H1 (cell line): ENCODE measurements around the gene AHI1. TPM values are rescaled to one million over a fixed set of nuclear protein-coding genes. Genes with fewer than 3 reads are reported as not detected.

Experiments
- CTCF ChIA-PET: fragments of 300-600 bp; sonication (Branson Sonifier 250); formaldehyde crosslinking; loops from one replicate; lab custom pipeline; 2021; ENCODE audit not compliant: partially characterized antibody; lab: Charles Lee
- POLR2A ChIA-PET: fragments of 300-600 bp; sonication (Branson Sonifier 250); formaldehyde crosslinking; loops from one replicate; lab custom pipeline; 2021; ENCODE audit warnings: inconsistent platforms; ENCODE audit not compliant: partially characterized antibody; lab: Charles Lee
- DNase-seq, 2 experiments: peaks; one replicate each; pipeline versions ENCODE4 v3.0.0 to v3.0.0-alpha.2; 2010 to 2022; ENCODE audit warnings: low spot score in 2 of 2, low read depth in 1 of 2, mixed read lengths in 1 of 2
- FAIRE-seq: peaks from 2 replicates; lab custom pipeline; 2011; peaks lifted over from hg19 to GRCh38; lab: Jason Lieb, UNC
- H2AFZ ChIP-seq: 2 replicates; pipeline ENCODE4 v1.8.1; 2012; ENCODE audit warnings: low read length, inconsistent platforms
- H2AK5ac ChIP-seq: 2 replicates; pipeline ENCODE4 v1.6.1; 2013; ENCODE audit warnings: low read depth, low read length
- H2BK120ac ChIP-seq: replicated peaks from 2 replicates; pipeline ENCODE3; 2013; ENCODE audit warnings: low read depth, low read length, inconsistent platforms
- H2BK12ac ChIP-seq: 2 replicates; pipeline ENCODE4 v1.6.1; 2013; ENCODE audit warnings: low read depth, low read length
- H2BK15ac ChIP-seq: 2 replicates; pipeline ENCODE4 v1.6.1; 2013; ENCODE audit warnings: low read length
- H2BK20ac ChIP-seq: 2 replicates; pipeline ENCODE4 v1.6.1; 2013; ENCODE audit warnings: low read length
- H2BK5ac ChIP-seq: 2 replicates; pipeline ENCODE4 v1.6.1; 2013; ENCODE audit warnings: low read depth, low read length
- H3K14ac ChIP-seq: 2 replicates; pipeline ENCODE4 v1.6.1; 2013; ENCODE audit warnings: inconsistent platforms; ENCODE audit not compliant: insufficient read length
- H3K18ac ChIP-seq: 2 replicates; pipeline ENCODE4 v1.6.1; 2013; ENCODE audit warnings: low read length; ENCODE audit errors: extremely low read depth
- H3K23ac ChIP-seq: 2 replicates; pipeline ENCODE4 v1.6.1; 2013; ENCODE audit warnings: inconsistent platforms; ENCODE audit not compliant: insufficient read length
- H3K23me2 ChIP-seq: 2 replicates; pipeline ENCODE4 v1.6.1; 2013; ENCODE audit warnings: low read depth, low read length
- H3K27ac ChIP-seq: 2 replicates; pipeline ENCODE4 v1.6.1; 2011; ENCODE audit warnings: low read depth, low read length, inconsistent platforms
- H3K27me3 ChIP-seq, 4 experiments: replicated peaks in 1 of 4; 1 replicate in 1 of 4; 2 replicates in 3 of 4; pipeline versions ENCODE4 v1.6.1 to v1.8.1; 2011 to 2013; ENCODE audit warnings: low read length in 3 of 4, mild to moderate bottlenecking in 3 of 4, inconsistent platforms in 2 of 4, mixed read lengths in 2 of 4, moderate library complexity in 1 of 4; ENCODE audit not compliant: control insufficient read depth in 3 of 4, insufficient read depth in 3 of 4; ENCODE audit errors: extremely low read depth in 1 of 4
- H3K36me3 ChIP-seq, 4 experiments: 2 replicates each; pipeline versions ENCODE4 v1.6.1 to v1.8.1; 2011 to 2013; ENCODE audit warnings: mild to moderate bottlenecking in 4 of 4, low read length in 3 of 4, moderate library complexity in 2 of 4, control low read depth in 1 of 4, inconsistent platforms in 1 of 4; ENCODE audit not compliant: insufficient read depth in 4 of 4, control insufficient read depth in 2 of 4
- H3K4ac ChIP-seq: replicated peaks from 2 replicates; pipeline ENCODE3; 2013; ENCODE audit warnings: low read length, low read depth, mixed read lengths, inconsistent platforms; ENCODE audit not compliant: insufficient read length
- H3K4me1 ChIP-seq, 4 experiments: replicated peaks in 1 of 4; 1 replicate in 1 of 4; 2 replicates in 3 of 4; pipeline versions ENCODE4 v1.6.1 to v1.8.1; 2011 to 2013; ENCODE audit warnings: low read length in 3 of 4, inconsistent platforms in 2 of 4, mixed read lengths in 1 of 4; ENCODE audit not compliant: insufficient read depth in 4 of 4, control insufficient read depth in 3 of 4
- H3K4me2 ChIP-seq, 2 experiments: 2 replicates each; pipeline versions ENCODE4 v1.6.1 to v1.8.1; 2011 to 2013; ENCODE audit warnings: low read depth in 2 of 2, low read length in 2 of 2, control low read depth in 1 of 2, inconsistent platforms in 1 of 2, mild to moderate bottlenecking in 1 of 2; ENCODE audit not compliant: insufficient read depth in 1 of 2
- H3K4me3 ChIP-seq, 4 experiments: fragments of 200-600, 300-600 bp in 1 of 4; sonication (generic), shearing (Covaris generic), sonication (Bioruptor Twin) in 1 of 4; 2 replicates each; pipeline versions ENCODE4 v1.5.1 to v1.8.1; 2011 to 2016; ENCODE audit warnings: low read length in 4 of 4, low read depth in 3 of 4, control low read depth in 2 of 4, inconsistent platforms in 2 of 4, mild to moderate bottlenecking in 2 of 4, mixed read lengths in 1 of 4, moderate library complexity in 1 of 4; ENCODE audit not compliant: insufficient read depth in 2 of 4; ENCODE audit errors: extremely low read depth in 1 of 4
- H3K56ac ChIP-seq: replicated peaks from 2 replicates; pipeline ENCODE3; 2013; ENCODE audit warnings: low read depth, mild to moderate bottlenecking, mixed read lengths, low read length, inconsistent platforms; ENCODE audit not compliant: insufficient read length
- H3K79me1 ChIP-seq: 2 replicates; pipeline ENCODE4 v1.6.1; 2013; ENCODE audit warnings: low read depth, low read length, control low read depth
- H3K79me2 ChIP-seq, 2 experiments: 2 replicates each; pipeline versions ENCODE4 v1.6.1 to v1.8.1; 2012 to 2013; ENCODE audit warnings: low read length in 2 of 2, mild to moderate bottlenecking in 2 of 2, inconsistent platforms in 1 of 2; ENCODE audit not compliant: insufficient read depth in 2 of 2, control insufficient read depth in 1 of 2
- H3K9ac ChIP-seq, 4 experiments: replicated peaks in 1 of 4; 1 replicate in 1 of 4; 2 replicates in 3 of 4; pipeline versions ENCODE4 v1.6.1 to v1.8.1; 2011 to 2013; ENCODE audit warnings: low read depth in 3 of 4, low read length in 3 of 4, control low read depth in 2 of 4, mild to moderate bottlenecking in 2 of 4, moderate library complexity in 2 of 4, inconsistent platforms in 1 of 4; ENCODE audit errors: extremely low read depth in 1 of 4
- H3K9me3 ChIP-seq, 2 experiments: 2 replicates each; pipeline versions ENCODE4 v1.6.1 to v1.8.1; 2012 to 2013; ENCODE audit warnings: mild to moderate bottlenecking in 2 of 2, moderate library complexity in 2 of 2, control low read depth in 1 of 2, inconsistent platforms in 1 of 2, low read depth in 1 of 2, low read length in 1 of 2, mixed read lengths in 1 of 2; ENCODE audit not compliant: insufficient read depth in 2 of 2
- H4K20me1 ChIP-seq, 2 experiments: replicated peaks in 1 of 2; 2 replicates each; pipeline versions ENCODE3 to v1.8.1; 2011 to 2013; ENCODE audit warnings: inconsistent platforms in 2 of 2, low read length in 2 of 2, mild to moderate bottlenecking in 1 of 2; ENCODE audit not compliant: insufficient read depth in 2 of 2, control insufficient read depth in 1 of 2
- H4K5ac ChIP-seq: 2 replicates; pipeline ENCODE4 v1.6.1; 2013; ENCODE audit warnings: low read length, low read depth, mixed read lengths, inconsistent platforms; ENCODE audit not compliant: insufficient read length
- H4K8ac ChIP-seq: 2 replicates; pipeline ENCODE4 v1.8.0; 2013; ENCODE audit warnings: mild to moderate bottlenecking, moderate library complexity, low read length, inconsistent platforms; ENCODE audit not compliant: insufficient read depth; ENCODE audit errors: extremely low read depth
- H4K91ac ChIP-seq: replicated peaks from 2 replicates; pipeline ENCODE3; 2013; ENCODE audit warnings: low read length, mixed read lengths, inconsistent platforms; ENCODE audit not compliant: insufficient read length
- MAFK ChIP-seq: IDR thresholded peaks from 2 replicates; pipeline ENCODE4 v1.6.1; 2012; ENCODE audit warnings: low read depth, mild to moderate bottlenecking, improper control_type of control experiment, low read length
- TCF12 ChIP-seq: IDR thresholded peaks from 2 replicates; pipeline ENCODE4 v1.6.1; 2011; ENCODE audit warnings: low read depth, mild to moderate bottlenecking, low read length
- WGBS, 2 experiments: shearing (Covaris generic) in 1 of 2; methylation state at CpG; one replicate each; pipeline versions ENCODE4 v1.1.6 to v1.1.7; 2013 to 2015; ENCODE audit warnings: low lambda C conversion rate in 2 of 2, mixed read lengths in 2 of 2, inconsistent platforms in 1 of 2, low coverage in 1 of 2, missing lambda C conversion rate in 1 of 2; ENCODE audit not compliant: insufficient replicate concordance in 2 of 2, insufficient coverage in 1 of 2, insufficient read length in 1 of 2; ENCODE audit errors: extremely low coverage in 1 of 2, missing lambda C conversion rate in 1 of 2; 5-methylcytosine and 5-hydroxymethylcytosine counted together
- polyA plus RNA-seq, 7 experiments: library from polyadenylated mRNA; depleted of rRNA in 3 of 7; stranded (reverse) in 5 of 7; unstranded in 2 of 7; fragments of >200 nt in 5 of 7; fragments of 200-250 nt in 2 of 7; gene quantifications; 1 replicate in 5 of 7; 2 replicates in 1 of 7; 4 replicates in 1 of 7; pipeline versions ENCODE4 v1.2.1 to v1.2.3, GENCODE V29; 2011 to 2013; ENCODE audit warnings: missing spikeins in 2 of 7, mixed read lengths in 2 of 7
- total RNA-seq: library from RNA; stranded (reverse); fragmentation: NEBNext Ultra II Directional; extraction: Animal tissue kit (Norgen Biotek cat#: 25700); gene quantifications from 2 replicates; pipeline ENCODE4 v1.2.1, GENCODE V29; 2021

Gene AHI1
- total and polyA plus RNA-seq, 2 of the 8 experiments (the other 6 are each of a cell fraction or from before 2014, with no cell fraction given) = 4.2 to 19.6 TPM

- Histone ChIP-seq H3K18ac (no peak overlapping the region), H3K4ac (no peak overlapping the region), H4K5ac (no peak overlapping the region), H3K23ac (no peak overlapping the region), H2BK5ac (no peak overlapping the region), H3K4me2 (no peak overlapping the region), H3K4me3 (no peak overlapping the region), H3K27me3 (no peaks in the 10 kb centered on the region), H3K9ac (no peak overlapping the region), H3K27ac (no peak overlapping the region), H3K56ac (no peak overlapping the region), H2AFZ (no peak overlapping the region), H3K14ac (no peak overlapping the region), H3K23me2 (no peaks in the 10 kb centered on the region), H4K91ac (no peak overlapping the region), H3K79me1 (no peaks in the 10 kb centered on the region), H3K9me3 (no peaks in the 10 kb centered on the region), H4K8ac (no peak overlapping the region), H2BK120ac (no peak overlapping the region), H2BK20ac (no peak overlapping the region), H2BK12ac (no peak overlapping the region), H2BK15ac (no peak overlapping the region), H4K20me1 (no peaks in the 10 kb centered on the region), H2AK5ac (no peak overlapping the region), H3K4me1 (no peaks in the 10 kb centered on the region), H3K79me2 (no peaks in the 10 kb centered on the region), H3K36me3 (no peaks in the 10 kb centered on the region)
- FAIRE-seq (no peak), DNase-seq (no peak)
- POLR2A ChIA-PET = no interaction called here
- TF ChIP-seq MAFK = no peak
- TF ChIP-seq TCF12 = no peak
- WGBS, 2 experiments = 94% methylated on average over 2 of the region's 2 CpGs; no CpG with 5 or more reads in 1 of the 2 experiments
- CTCF ChIA-PET = interaction anchor here (0.9 kb wide), 1 partner anchor 11 kb away, joined by 3 read pairs; no protein-coding TSS in a partner anchor
Observed at GRCh38 chr6:135283926-135284325, 213.6 kb downstream of the AHI1 start.
